ENCODE results near the gene LRRC56.
"Not testable (repeated sequence)": the region's sequence is repeated elsewhere in the genome, so short reads cannot be mapped to it uniquely, and the experiment has no call there.

Gene LRRC56

GRCh38 chr11:571802-572185 lies 34.5 kb downstream of the LRRC56 start:
- DNase-seq (ENCODE audit: low read depth in 1 of 2, low spot score in 1 of 2), result no peak
- Histone ChIP-seq H3K27ac (replicated peaks) (no peak overlapping the region), H3K27me3 (ENCODE audit: insufficient read depth, poor library complexity, severe bottlenecking) (peaks cover 12% of the 10 kb centered on the region), H3K4me3 (replicated peaks; ENCODE audit: insufficient read depth, low read length) (no peak overlapping the region)
- TF ChIP-seq GABPA (IDR thresholded peaks at IDR 0.05; ENCODE audit: low read depth) (no peak), SPI1 (IDR thresholded peaks at IDR 0.05; ENCODE audit: borderline replicate concordance, low read depth) (no peak), REST (IDR thresholded peaks at IDR 0.05; ENCODE audit: insufficient replicate concordance, low read depth) (no peak), POLR2AphosphoS5 (IDR thresholded peaks at IDR 0.05; ENCODE audit: low read depth) (no peak), CTCF (IDR thresholded peaks at IDR 0.05; ENCODE audit: insufficient read depth, low read length) (no peak)

GRCh38 chr11:573146-573759 lies 35.9 kb downstream of the LRRC56 start:
- H3K27me3 ChIP-seq (ENCODE audit: insufficient read depth, poor library complexity, severe bottlenecking), result peaks cover 12% of the 10 kb centered on the region
- H3K27ac ChIP-seq (replicated peaks), result no peak overlapping the region
- TF ChIP-seq GABPA (IDR thresholded peaks at IDR 0.05; ENCODE audit: low read depth) (no peak), POLR2AphosphoS5 (IDR thresholded peaks at IDR 0.05; ENCODE audit: low read depth) (no peak), CTCF (IDR thresholded peaks at IDR 0.05; ENCODE audit: insufficient read depth, low read length) (no peak), REST (IDR thresholded peaks at IDR 0.05; ENCODE audit: insufficient replicate concordance, low read depth) (no peak), SPI1 (IDR thresholded peaks at IDR 0.05; ENCODE audit: borderline replicate concordance, low read depth) (no peak)
- DNase-seq (ENCODE audit: low read depth in 1 of 2, low spot score in 1 of 2), result no peak
- no peak overlapping the region for H3K4me3 ChIP-seq (replicated peaks; ENCODE audit: insufficient read depth, low read length)

GRCh38 chr11:574031-574570 lies 36.8 kb downstream of the LRRC56 start:
- not testable (repeated sequence) for DNase-seq (ENCODE audit: low read depth in 1 of 2, low spot score in 1 of 2); H3K27ac ChIP-seq (replicated peaks); H3K4me3 ChIP-seq (replicated peaks; ENCODE audit: insufficient read depth, low read length)
- H3K27me3 ChIP-seq (ENCODE audit: insufficient read depth, poor library complexity, severe bottlenecking), result peaks cover 11% of the 10 kb centered on the region

- Histone ChIP-seq H3K4me3 (replicated peaks; ENCODE audit: insufficient read depth, low read length) (peak overlapping the region; percentile 51), H3K27me3 (ENCODE audit: insufficient read depth, poor library complexity, severe bottlenecking) (peaks cover 5% of the 10 kb centered on the region), H3K27ac (replicated peaks) (no peak overlapping the region)
- no peak for TF ChIP-seq CTCF (IDR thresholded peaks at IDR 0.05; ENCODE audit: insufficient read depth, low read length)
- no peak for TF ChIP-seq GABPA (IDR thresholded peaks at IDR 0.05; ENCODE audit: low read depth)
- TF ChIP-seq REST (IDR thresholded peaks at IDR 0.05; ENCODE audit: insufficient replicate concordance, low read depth), result no peak
- TF ChIP-seq SPI1 (IDR thresholded peaks at IDR 0.05; ENCODE audit: borderline replicate concordance, low read depth), result no peak
- no peak for TF ChIP-seq POLR2AphosphoS5 (IDR thresholded peaks at IDR 0.05; ENCODE audit: low read depth)
- no peak for DNase-seq (ENCODE audit: low read depth in 1 of 2, low spot score in 1 of 2)
Observed at GRCh38 chr11:574632-575312, 37.4 kb downstream of the LRRC56 start.

Measured in HL-60 (cell line).